Measurements from ENCODE around the gene MMP20.

GRCh38 chr11:102643941-102644340 is 18.8 kb upstream of the MMP20 start:
- TF ChIP-seq, protein P1, sequence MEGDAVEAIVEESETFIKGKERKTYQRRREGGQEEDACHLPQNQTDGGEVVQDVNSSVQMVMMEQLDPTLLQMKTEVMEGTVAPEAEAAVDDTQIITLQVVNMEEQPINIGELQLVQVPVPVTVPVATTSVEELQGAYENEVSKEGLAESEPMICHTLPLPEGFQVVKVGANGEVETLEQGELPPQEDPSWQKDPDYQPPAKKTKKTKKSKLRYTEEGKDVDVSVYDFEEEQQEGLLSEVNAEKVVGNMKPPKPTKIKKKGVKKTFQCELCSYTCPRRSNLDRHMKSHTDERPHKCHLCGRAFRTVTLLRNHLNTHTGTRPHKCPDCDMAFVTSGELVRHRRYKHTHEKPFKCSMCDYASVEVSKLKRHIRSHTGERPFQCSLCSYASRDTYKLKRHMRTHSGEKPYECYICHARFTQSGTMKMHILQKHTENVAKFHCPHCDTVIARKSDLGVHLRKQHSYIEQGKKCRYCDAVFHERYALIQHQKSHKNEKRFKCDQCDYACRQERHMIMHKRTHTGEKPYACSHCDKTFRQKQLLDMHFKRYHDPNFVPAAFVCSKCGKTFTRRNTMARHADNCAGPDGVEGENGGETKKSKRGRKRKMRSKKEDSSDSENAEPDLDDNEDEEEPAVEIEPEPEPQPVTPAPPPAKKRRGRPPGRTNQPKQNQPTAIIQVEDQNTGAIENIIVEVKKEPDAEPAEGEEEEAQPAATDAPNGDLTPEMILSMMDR (IDR thresholded peaks at IDR 0.05), result no peak
- TF ChIP-seq POLR2A (IDR thresholded peaks at IDR 0.05) (no peak), EP300 (IDR thresholded peaks at IDR 0.05; ENCODE audit: low read depth) (no peak)
